Measurements from ENCODE around the gene NCAPD2.
"Not testable (repeated sequence)": the region's sequence is repeated elsewhere in the genome, so short reads cannot be mapped to it uniquely, and the experiment has no call there.

NCAPD2 gene

DNA sequence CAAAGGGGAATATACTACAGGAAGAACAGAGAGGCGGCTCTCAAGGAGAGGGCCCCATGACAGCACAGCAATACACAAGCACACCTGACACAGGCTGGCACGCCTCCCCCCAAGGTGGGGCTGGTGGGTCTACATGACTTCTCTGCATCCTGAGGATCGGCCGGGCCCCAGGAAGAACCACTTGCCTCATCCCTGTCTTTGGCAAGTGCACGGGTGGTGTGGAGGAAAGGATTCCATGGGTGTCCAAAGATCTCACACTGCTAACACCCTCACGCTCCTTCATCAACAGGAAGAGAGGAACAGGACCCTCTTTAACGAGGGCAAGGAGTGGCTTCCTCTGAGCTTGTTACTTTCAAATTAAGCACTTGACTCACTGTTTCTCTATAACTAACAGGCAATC, 30.7 kb upstream of the NCAPD2 start:
- DNase-seq (ENCODE audit: low read depth) = no peak

DNA sequence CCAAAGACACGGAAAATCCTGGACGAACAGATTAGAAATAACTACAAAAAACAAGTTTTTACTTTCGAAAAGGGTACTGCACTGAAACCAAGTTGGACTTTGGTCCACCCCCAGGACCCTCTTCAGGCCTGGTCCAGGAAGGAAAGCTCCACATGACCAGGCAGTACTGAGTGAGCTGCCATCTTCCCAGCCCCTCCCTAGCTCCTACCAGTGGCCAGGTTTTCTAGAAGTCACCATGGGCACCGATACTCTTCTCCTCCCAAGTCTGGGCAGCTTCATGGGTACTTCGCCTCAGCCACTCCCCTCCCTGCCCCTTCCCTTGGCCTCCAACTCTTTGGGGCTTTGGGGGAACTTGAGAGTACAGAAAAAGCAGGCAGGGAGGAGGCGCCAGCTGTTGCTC, 30.0 kb upstream of the NCAPD2 start:
- no peak for DNase-seq (ENCODE audit: low read depth)

DNA sequence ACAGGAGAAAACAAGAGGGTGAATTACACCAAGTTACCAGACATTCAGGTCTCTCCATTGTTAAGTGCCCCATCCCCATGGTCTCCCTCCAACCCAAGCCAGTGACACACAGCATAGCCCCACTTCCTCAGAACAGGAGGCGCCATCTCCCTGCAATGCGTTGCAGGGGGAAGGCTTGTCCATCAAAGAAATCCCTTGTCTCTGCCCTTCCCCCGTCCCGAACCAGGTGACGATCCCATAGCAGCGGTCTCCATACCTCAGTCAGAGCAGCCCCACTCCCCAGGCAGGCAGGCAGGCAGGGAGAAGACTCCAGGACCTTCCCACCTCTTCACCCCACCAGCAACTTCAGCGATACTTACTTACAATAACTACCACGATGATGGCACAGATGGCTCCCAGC, 29.4 kb upstream of the NCAPD2 start:
- DNase-seq (ENCODE audit: low read depth) = no peak

DNA sequence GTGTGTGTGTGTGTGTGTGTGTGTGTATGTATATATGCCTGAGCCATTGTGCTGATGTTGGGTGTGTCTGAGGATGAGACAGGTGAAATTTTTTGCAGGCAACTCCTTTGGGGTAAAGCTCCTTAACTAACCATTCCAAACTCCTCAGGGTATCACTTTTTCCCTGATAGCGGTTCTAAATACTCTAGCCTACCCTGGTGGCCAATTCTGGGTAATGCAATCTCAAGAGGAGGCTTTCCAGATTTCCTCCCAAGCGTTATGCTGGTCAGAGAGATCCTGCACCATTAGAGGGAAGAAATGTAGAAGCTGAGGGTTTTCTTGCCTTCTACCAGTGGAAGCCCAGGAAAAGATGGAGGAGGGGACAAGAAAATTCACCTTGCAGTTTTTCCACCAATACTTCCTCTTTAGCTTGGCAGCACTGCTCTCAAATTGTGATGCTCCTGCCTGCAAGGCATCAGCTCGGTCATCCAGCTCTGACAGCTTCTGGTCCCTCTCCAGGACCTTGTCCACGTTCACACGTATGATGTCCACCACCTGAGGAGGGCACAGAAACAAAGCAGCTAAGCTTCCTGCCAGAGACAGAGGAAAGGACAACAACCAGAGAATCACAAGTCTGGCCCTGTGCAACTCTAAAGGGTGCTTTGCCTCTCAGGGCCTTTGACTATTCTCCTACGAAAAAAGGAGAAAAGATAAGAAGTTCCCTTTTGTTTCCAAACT, 28.3 kb upstream of the NCAPD2 start:
- DNase-seq (ENCODE audit: low read depth) = no peak

DNA sequence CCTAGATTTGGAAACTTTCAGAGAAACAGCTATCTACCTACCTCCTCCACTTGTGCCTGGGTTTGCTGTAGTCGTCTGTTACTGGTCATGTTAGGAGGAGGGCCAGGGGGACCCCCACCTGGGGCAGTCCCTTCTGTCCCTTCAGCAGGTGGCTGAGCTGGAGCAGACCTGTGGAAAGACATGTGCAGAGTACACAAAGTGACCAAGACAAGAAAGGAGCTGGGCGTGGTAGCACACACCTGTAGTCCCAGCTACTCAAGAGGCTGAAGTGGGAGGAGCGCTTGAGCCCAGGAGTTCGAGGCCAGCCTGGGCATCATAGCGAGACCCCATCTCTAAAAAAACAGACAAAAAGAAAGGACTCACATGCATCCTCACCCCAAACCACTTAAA, 27.7 kb upstream of the NCAPD2 start:
- DNase-seq (ENCODE audit: low read depth) = no peak

DNA sequence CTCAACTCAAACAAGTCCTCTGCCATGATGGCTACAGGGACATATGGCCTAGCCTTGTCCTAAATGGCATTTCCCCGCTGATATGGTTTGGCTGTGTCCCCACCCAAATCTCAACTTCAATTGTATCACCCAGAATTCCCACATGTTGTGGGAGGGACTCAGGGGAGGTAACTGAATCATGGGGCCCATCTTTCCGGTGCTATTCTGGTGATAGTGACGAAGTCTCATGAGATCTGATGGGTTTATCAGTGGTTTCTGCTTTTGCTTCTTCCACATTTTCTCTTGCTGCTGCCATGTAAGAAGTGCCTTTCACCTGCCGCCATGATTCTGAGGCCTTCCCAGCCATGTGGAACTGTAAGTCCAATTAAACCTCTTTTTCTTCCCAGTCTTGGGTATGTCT, 27.2 kb upstream of the NCAPD2 start:
- DNase-seq (ENCODE audit: low read depth) = not testable (repeated sequence)

DNA sequence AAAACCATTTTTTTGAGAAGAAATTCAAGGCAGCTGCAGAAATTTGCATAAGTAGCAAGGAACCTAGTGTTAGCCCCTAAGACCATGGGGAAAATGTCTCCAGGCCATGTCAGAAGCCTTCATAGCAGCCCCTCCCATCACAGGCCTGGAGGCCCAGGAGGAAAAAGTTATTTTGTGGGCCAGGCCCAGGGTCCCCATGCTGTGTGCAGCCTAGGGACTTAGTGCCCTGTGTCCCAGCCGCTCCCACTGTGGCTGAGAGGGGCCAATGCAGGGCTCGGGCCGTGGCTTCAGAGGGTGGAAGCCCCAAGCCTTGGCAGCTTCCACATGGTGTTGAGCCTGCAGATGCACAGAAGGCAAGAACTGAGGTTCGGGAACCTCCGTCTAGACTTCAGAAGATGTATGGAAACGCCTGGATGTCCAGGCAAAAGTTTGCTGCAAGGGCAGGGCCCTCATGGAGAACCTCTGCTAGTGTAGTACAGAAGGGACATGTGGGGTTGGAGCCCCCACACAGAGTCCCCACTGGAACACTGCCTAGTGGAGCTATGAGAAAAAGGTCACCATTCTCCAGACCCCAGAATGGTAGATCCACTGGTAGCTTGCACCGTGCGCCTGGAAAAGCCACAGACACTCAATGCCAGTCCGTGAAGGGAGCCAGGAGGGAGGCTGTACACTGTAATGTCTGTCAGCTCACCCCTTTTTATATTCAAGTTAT, 26.2 kb upstream of the NCAPD2 start:
- DNase-seq (ENCODE audit: low read depth) = not testable (repeated sequence)

DNA sequence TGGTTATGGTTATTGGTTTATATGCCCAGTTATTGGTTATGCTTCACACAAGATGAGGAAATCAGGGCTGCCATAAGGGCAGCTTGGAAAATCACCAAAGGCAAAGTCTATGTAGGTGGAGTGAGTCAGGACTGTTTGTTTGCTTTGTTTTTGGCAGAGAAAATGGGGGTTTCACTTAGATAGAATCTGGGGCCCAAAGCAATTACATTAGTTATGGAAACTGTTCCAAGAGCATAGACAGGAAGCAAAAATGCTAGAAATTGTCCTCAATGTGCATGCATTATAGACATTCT, 25.7 kb upstream of the NCAPD2 start:
- no peak for DNase-seq (ENCODE audit: low read depth)

DNA sequence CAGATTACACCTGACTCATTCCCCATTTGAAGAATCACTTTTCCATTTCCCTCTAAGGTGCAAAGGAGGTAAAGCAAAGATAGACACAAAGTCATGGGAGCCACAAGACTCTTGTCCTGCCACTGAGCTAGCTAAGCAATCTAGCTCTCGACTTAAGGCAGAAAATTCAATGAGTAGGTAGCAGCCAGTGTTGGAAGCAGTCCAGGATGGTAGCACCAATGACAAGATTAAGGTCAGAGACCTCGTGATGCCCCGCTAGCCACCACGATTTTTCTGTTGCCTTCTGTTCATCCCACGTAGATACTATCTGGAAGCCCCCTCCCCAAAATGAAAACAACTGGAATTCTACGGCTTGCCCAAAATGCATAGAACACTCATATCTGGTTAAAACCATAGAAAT, 24.8 kb upstream of the NCAPD2 start:
- no peak for DNase-seq (ENCODE audit: low read depth)

DNA sequence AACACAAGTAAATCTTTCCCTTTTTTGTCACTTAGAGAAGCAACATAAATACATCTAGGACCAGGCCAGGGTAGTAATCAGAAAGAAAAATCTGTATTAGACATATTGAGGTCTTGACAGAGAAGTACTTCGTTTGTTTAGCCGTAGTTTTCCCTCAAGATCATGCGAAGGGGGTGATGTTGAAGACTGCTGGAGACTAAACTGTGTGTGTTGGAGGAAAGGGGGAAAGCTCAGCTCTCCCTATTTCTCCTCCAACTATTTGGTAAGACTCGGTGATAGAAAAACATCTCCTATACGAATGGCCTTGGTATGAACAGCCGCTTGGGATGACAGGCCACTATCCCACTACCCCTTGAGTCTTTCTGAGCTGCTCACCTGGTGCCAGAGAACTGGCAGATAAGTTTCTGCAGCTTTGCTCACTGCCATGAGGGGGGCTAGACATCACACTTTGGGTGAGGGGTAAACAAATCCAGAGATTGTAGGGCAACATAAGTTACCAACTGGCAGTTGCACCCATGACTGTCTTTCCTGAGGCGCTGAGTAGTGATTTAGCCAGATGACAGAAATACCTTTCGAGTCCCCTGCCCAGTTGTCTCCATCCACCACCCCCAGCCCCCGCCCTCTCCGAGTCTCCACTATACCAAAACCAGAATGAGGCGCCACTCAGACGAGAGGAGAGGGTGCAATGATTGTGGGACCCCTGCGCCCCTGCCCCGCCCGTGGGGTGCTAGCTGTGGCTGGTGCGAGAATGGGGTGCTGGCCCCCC, 24.1 kb upstream of the NCAPD2 start:
- no peak for DNase-seq (ENCODE audit: low read depth)

DNA sequence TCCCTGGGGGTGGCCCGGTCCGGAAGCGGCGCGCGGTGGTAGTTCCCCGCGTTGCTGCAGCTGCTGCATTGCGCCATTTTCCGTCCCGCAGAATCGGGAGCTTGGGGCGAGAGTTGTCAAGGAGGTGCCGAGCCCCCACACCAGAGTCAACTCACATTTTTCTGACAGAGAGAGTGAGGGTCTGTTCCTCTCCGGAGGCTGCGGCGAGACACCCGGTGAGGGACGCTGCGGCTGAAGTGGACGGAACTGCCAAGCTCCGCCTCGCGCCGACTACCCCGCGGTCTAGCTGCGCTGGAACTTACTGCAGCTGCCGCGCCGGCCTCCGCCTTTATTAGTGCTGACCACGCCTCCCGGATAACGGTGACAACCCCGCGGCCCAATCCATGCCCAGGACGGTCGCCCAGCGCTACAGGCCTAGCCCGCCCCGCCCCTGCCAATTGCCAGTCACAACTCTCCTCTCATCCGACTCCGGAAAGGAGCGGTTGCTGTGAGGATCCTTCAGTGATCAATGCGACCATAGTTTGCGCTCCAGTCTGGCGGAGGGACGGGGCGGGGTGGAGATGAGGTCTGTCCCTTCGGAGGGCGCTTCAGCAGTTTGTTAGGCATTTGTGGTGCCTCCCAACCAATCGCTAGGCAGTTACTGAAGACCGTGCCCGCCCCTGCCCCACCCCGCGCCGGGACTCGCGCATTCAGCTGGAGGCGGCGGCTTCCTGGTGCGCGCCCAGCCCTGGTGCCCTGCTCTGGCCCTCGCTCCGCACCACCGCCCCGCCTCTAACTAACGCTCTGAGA, 23.3 kb upstream of the NCAPD2 start, which contains the start of gene VAMP1:
Gene VAMP1, minus strand, starts transcription at position 303 of the 789 bp plus-strand sequence. Its CDS starts 146 bp downstream, at position 157.
- peak; percentile 85 for DNase-seq (ENCODE audit: low read depth)

DNA sequence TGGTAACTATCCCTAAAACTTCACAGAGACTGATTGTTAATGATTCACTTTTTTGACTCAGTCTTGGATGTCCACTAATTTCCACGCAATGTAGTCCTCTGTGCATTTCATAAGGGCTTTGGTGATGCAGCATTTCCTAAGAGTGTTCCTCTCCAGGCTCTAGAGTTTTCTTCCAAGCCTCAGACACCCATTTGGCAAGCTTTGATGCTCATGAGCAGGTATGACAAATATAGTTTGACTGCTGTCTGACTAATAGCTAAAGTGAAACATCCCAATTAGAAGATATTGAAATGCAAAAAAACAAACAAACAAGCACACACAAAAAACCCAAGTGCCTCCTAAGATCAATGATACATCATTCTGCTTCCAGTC, 21.9 kb upstream of the NCAPD2 start:
- DNase-seq (ENCODE audit: low read depth) = no peak

DNA sequence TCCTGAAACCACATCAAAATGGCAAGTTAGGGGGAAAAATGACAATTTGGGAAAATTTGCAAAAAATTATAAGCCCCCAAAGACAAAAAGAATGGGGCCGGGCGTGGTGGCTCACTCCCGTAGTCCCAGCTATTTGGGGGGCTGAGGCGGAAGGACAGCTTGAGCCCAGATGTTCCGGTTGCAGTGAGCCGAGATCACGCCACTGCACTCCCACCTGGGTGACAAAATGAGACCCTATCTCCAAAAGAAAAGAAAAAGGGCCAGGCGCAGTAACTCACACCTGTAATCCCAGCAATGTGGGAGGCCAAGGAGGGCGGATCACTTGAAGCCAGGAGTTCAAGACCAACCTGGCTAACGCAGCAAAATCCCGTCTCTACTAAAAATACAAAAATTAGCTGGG, 21.4 kb upstream of the NCAPD2 start:
- DNase-seq (ENCODE audit: low read depth) = no peak

DNA sequence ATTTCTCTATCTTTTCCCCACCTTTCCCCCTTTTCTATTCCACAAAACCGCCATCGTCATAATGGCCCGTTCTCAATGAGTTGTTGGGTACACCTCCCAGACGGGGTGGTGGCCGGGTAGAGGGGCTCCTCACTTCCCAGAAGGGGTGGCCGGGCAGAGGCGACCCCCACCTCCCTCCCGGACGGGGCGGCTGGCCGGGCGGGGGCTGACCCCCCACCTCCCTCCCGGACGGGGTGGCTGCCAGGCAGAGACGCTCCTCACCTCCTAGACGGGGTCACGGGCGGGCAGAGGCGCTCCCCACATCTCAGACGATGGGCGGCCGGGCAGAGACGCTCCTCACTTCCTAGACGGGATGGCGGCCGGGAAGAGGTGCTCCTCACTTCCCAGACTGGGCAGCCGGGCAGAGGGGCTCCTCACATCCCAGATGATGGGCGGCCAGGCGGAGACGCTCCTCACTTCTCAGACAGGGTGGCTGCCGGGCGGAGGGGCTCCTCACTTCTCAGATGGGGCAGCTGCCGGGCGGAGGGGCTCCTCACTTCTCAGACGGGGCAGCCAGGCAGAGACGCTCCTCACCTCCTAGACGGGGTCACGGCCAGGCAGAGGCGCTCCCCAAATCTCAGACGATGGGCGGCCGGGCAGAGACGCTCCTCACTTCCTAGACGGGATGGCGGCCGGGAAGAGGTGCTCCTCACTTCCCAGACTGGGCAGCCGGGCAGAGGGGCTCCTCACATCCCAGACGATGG, 18.5 kb upstream of the NCAPD2 start:
- DNase-seq (ENCODE audit: low read depth) = not testable (repeated sequence)

DNA sequence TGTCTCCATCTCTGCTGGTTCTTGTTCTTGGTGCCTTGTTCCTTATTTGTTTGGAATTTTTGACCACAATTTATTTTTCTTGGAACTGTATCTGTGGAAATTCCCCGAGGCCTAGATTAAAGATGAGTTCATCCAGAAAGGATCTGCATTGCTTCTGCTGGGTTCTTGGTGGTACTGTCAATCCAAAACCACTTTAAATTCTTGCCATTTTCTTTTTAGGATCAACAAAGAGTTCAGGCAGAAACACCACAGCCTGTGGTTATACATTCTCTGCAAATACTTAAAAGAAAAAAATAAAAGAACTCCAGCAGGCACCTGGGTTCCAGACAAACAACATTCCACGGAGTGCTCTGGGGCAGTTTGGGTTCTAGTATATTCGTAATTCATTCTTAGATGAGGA, 17.4 kb upstream of the NCAPD2 start:
- DNase-seq (ENCODE audit: low read depth) = no peak

DNA sequence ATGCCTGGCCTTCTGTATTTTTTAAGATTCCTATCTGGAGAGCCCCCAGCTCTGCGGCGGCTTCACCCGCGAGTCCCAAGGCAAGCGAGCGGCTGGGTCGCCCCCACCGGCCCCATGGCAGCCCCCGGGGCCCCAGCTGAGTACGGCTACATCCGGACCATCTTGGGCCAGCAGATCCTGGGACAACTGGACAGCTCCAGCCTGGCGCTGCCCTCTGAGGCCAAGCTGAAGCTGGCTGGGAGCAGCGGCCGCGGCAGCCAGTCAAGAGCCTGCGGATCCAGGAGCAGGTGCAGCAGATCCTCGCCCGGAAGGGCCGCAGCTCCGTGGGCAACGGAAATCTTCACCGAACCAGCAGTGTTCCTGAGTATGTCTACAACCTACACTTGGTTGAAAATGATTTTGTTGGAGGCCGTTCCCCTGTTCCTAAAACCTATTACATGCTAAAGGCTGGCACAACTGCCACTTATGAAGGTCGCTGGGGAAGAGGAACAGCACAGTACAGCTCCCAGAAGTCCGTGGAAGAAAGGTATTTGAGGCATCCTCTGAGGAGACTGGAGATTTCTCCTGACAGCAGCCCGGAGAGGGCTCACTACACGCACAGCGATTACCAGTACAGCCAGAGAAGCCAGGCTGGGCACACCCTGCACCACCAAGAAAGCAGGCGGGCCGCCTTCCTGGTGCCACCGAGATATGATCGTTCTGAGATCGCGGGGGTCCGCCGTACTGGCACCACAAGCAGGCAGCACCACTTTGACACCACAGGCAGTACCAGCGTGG, 16.1 kb upstream of the NCAPD2 start:
- DNase-seq (ENCODE audit: low read depth) = not testable (repeated sequence)

DNA sequence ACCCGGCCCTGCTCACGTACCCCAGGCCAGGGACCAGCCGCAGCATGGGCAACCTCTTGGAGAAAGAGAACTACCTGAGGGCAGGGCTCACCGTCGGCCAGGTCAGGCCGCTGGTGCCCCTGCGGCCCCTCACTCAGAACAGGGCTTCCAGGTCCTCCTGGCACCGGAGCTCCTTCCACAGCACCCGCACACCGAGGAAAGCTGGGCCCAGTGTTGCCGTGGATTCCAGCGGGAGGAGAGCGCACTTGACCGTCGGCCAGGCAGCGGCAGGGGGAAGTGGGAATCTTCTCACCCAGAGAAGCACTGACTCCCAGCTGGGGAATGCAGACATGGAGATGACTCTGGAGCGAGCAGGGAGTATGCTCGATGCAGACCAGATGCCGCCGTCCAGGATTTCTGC, 15.5 kb upstream of the NCAPD2 start:
- DNase-seq (ENCODE audit: low read depth) = no peak

DNA sequence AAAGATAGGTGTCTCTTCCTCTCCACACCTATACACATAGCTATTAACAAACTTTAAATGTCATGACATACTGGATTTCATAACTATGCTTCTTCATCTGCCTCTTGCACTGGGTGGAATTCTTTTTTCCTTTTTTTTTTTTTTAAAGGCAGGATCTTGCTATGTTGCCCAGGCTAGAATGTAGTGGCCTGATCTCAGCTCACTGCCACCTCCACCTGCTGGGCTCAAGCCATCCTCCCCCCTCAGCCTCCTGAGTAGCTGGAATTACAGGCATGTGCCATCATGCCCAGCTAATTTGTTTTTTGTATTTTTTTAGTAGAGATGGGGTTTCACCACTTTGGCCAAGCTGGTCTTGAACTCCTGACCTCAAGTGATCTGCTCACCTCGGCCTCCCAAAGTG, 5.7 kb upstream of the NCAPD2 start:
- DNase-seq (ENCODE audit: low read depth) = no peak

DNA sequence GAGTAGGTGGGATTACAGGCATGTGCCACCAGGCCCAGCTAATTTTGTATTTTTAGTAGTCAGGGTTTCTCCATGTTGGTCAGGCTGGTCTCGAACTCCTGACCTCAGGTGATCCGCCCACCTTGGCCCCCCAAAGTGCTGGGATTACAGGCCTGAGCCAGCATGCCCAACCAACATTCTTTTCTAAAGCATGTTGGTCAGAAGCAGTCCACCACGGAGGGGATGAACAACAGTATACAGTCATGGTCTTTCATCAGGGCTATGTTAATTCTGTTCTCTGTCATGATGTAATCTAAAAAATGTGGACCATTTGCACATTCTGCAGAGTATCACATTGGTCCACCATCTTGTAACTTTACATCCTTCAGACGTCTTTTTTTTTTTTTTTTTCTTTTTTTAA, 4.5 kb upstream of the NCAPD2 start:
- no peak for DNase-seq (ENCODE audit: low read depth)

DNA sequence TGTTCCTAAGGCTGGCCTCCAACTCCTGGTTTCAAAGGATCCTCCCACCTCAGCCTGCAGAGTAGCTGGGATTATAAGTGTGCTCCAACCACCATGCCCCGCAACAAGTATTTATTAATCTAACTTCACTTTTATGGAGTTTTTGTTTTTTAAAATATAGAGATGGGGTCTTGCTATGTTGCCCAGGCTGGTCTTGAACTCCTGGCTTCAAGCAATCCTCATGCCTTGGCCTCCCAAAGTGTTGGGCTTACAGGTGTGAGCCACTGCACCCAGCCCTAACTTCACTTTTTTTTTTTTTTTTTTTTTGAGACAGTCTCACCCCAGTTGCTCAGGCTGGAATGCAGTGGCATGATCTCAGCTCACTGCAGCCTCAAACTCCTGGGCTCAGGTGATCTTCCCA, 3.2 kb upstream of the NCAPD2 start:
- not testable (repeated sequence) for DNase-seq (ENCODE audit: low read depth)
